GM18909 (cell line): ENCODE results near the gene NFIC.
"Not testable (repeated sequence)": the region's sequence is repeated elsewhere in the genome, so short reads cannot be mapped to it uniquely, and the experiment has no call there.

Experiments used
- ATAC-seq: cut with Tn5 transposase; IDR thresholded peaks from one replicate; pipeline ENCODE4 v1.9.1; 2021; ENCODE audit warnings: mild to moderate bottlenecking; ENCODE audit not compliant: unreplicated experiment, poor library complexity

NFIC gene

DNA sequence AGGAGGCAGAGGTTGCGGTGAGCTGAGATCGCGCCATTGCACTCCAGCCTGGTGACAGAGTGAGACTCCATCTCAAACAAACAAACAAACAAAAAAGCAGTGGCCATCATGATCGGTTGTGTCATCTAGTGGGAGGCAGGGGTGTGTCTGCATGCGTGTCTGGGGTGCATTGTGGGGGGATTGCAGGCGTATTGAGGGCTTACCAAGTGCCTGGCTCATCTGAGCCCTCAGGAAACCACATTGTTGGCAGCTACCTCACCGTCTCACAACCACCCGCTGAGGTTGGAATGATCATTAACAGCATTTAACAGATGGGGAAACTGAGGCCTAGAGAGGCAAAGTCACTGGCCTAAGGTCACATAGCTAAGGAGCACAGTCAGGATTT is 30.5 kb downstream of the NFIC start:
- ATAC-seq, result no peak

DNA sequence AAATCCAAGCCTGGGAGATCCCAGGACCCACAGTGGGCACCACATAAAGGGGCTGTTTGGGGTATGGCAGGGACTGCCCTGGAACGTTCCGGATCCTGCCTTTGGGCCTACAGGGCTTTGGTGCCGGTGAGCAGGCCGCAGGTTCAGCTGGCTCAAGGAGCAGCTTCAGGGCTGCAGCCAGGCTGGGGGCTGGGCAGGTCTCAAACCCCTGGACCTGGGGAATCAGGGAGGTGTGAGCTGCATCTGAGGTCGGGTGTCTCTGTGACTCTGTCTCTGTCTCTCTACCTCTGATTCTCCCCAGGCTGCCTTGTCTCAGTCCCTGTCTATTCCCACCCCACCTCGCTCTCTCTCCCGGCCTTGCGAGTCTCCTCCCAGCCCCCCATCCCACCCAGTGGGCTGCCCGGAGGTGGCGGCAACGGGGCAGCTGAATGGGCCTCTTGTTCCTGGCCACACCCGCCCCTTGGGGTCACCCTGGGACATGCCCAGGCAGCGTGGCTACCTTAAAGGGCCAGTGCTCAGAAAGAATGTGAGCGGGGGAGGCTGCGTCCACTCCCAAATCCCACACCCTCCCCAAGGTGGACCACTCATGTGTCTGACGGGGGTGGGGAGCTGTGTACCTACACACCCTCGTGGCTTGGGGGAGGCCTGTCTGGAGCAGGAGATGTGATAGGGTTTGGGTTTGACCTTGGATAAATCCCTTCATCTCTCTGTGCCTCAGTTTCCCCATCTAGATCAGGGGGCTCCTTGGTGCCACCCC is 31.1 kb downstream of the NFIC start:
- no peak for ATAC-seq

DNA sequence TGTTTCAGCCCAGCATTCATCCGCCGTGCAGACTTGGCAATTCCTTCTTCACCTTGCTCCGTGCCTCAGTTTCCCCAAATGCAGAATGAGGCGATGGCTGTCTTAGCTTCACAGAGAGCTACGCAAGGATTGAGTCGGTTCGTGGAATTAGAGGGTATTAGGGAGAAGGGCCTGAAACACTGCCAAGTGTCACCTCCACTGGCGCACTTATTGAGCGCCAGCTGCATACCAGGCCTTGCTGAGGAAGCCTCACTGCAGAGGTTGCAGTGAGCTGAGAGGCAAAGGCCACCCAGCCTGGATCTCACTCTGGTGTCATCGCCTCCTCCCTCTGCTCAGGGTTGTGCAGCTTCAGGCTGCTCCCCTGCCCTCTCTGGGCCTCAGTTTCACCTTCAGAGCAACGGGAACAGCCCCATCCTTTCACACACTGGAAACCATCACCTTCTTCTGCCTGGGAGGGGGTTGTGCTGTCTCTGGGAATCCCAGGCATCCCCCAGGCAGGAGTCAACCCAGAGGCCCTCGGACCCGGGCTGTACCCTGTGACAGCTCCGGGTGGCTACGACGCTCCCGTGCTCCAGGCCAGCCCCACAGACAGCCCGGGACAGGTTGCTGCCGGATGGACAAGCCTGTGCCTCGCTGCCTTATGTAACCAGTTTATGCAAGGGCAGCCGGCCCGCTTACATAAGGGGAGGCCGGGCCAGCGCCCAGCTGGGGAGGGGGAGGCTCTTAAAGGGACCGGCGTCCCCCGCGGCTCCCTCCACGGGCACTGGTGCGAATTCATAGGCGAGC is 31.9 kb downstream of the NFIC start:
- no peak for ATAC-seq

DNA sequence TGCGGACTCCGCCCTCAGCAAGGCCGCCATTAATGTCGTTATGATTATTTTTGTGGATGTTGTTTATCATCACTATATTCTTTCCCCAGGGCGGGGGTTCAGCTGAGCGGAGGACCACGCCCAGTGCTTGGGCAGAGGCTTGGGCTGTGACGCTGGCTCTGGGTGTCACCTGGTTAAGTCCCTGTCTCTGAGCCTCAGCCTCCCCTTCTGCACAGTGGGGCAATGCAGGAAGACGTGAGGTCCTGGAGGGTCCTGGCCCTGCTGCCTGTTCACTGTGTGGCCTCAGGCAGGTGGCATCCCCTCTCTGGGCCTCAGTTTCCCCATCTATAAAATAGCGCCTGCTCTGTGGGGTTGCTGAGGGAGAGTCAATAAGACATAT is 32.5 kb downstream of the NFIC start:
- ATAC-seq, result no peak

DNA sequence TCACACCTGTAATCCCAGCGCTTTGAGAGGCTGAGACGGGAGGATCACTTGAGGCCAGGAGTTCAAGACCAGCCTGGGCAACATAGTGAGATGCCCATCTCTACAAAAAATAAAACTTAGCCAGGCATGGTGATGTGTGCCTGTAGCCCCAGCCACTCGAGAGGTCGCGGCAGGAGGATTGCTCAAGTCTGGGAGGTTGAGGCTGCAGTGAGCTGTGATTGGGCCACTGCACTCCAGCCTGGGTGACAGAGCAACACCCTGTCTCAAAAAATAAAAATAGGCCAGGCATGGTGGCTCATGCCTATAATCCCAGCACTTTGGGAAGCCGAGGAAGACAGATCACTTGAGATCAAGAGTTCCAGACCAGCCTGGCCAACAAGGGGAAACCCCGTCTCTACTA is 32.9 kb downstream of the NFIC start:
- not testable (repeated sequence) for ATAC-seq

DNA sequence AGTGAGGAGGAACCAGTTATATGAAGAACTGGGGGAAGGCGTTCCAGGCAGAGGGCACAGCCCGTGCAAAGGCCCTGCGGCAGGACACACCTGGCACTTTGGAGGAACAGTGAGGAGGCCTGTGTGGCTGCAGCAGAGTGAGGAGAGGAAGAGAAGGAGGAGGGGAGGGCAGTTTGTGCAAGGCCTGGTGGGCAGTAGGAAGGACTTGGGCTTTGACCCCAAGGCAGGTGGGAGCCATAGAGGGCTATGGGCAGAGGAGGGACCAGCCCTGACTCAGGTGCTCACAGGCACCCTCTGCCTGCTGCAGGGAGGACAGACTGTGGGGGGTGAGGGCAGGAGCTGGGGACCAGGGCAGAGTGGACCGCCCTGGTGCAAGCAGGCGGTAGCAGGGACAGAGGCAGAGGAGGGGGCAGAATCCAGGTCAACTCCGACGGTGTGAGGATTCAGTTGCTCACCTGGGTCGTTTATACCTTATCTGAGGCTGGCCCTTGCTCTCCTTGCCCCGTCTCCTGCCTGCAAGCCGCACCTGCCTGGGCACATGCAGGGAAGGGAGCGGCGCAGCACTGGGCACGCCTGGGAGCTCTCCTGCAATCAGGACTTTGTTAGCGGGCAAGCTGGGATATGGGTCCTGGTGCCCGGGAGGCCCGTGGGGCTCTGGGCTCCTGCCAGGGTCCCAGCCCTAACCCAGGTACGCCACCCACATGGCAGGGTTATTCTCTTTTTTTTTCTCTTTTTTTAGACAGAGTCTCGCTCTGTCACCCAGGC is 34.8 kb downstream of the NFIC start:
- ATAC-seq, result no peak

DNA sequence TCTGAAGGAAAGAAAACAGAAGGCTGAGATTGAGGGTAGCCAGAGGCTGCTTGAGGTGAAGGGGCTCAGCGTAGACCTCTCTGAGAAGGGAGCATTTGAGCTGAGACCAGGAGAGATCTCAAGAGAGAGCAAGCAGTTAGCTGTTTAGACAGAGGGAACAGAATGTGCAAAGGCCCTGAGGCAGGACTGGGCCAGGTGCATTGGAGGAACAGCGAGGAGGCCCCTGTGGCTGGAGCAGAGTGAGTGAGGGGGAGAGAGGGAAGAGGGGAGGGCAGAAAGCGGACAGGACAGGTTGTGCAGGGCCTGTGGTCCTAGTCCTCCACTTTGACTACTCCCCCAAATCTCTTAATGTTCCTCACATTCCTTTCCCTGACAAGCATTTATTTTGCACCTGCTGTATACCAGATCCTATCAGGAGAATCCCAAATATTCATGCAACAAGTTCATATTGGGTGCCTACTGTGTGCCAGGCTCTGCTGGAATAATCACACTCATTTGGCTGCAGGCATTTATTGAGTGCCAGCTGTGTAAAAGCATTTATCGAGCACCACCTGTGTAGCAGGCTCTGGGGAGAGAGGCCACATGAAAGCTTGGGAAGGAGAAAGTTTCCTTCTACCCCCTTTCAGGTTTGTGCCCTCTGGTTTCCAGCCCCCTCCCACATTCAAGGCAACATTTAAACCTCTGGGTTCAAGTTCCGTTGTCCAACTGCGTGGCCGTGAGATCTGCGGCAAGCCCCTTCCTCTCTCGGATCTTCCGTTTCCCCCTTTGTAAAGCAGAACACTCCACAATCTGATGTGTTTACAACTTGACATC is 36.5 kb downstream of the NFIC start:
- no peak for ATAC-seq

DNA sequence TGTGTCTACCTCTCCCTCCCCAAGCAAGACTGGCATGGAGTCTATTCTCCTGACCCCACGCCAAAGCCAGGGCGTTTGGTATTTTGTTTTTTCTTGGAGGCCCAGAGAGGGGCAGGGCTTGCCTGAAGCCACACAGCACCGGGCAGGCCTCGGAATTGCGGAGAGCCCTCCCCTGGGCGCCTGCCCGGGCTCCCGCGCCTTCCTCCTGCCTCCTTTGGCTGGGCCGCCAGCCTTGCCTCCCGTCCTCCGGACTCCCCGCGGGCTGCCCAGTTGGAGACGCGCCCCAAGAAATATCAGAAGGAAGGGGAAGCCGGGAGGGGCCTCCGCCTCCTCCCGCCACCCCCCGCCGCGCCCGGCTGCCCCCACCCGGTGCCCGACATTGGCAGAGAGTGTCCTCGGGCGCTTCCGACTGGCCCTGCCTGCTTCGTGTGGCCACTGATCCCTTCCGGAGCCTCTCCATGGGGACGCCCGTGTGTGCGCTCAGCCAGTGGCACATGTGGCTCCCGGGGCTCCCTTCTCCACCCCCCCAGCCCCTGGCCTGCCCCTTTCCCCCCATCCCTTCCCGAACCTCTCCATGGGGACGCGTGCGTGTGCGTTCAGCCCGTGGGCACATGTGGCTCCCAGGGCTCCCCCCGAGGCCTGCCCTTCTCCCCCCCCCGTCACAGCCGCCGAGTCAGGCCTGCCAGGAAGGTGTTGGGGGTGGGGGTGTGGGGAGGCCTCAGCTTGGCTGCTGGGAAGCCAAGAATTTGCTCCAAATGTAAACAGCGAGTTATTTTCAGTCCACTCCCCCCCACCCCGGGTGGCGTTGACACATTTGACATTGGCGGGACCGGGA is 37.3 kb downstream of the NFIC start:
- ATAC-seq, result no peak

DNA sequence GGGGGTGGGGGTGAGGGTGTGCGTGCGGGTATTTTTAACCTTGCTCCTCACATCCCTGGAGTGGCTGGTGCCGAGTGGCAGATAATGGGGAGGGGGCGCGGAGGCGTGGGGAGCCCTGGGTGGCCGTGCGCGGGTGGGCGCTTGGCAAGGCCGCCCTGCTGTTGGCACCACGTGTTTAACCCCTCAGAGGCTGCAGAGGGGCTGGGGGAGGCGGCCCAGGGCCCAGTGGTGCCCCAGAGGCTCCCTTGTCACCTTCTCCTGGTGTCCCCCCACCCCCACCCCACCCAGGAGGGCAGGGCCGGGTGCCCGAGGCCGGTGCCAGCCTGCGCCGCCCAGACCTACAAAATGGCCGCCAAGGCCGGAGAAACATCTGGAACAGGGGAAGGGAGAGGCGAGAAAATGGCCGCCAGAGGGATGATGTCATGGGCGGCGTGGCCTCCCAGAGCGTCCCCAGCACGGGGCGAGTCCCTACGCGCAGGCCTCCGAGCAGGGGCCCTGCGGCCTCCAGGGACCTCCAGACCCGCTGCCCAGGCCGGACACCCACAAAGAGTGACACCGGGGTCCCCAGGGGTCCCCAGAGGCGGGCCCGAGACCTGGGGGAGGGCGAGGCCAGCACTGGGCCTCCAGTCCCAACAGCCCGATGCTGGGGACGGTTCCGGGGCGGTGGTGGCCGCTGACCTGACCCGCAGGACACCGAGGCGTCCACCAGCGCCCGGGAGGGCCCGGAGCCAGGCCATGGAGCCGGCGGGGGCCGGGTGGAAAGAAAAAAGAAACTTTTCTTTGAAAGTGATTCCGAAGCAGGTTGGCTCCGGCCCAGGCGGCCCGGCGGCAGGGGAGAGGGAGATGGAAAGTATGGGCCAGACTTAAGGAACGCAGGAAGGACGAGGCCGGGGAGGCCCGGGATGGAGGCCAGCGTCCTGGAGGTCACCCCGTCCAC is 38.2 kb downstream of the NFIC start:
- no peak for ATAC-seq

DNA sequence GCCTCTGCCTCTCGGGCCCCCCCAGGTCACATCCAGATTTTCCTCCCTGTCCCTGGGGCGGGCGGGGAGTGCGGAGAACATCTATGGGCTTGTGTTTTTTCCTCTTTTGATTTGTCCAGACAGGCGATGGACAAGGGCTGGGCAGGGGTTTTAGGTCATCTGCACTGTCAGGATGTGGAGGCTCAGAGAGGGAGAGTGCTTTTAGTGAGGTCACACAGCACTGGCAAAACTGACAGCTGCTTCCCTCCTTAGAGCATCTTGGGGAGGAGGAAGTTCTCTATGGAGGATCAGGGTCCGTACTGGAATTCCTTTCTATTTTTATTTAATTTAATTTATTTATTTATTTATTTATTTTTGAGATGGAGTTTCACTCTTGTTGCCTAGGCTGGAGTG is 38.9 kb downstream of the NFIC start:
- ATAC-seq, result no peak

DNA sequence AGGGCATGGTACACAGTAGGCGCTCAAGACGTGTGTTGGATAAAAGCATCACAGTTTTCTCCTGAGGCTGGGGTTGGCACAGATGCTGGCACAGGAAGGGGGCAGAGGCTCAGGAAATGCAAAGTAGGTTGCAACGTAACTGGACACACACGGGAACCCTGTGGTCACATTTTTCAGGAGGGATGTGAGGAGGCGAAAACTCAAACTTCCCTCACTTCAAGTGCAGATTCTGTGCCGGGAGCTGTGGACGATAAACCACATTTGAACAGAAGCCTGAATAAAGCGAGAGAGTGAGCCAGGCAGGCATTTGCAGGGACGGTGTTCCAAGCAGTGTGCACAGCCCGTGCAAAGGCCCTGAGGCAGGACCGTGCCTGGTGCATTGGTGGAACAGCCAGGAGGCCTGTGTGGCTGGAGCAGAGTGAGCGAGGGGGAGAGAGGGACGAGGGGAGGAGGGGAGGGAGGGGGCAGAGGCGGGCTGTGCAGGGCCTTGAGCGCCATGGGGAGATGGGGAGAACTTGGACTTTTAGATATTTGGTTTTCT is 40.3 kb downstream of the NFIC start:
- no peak for ATAC-seq

DNA sequence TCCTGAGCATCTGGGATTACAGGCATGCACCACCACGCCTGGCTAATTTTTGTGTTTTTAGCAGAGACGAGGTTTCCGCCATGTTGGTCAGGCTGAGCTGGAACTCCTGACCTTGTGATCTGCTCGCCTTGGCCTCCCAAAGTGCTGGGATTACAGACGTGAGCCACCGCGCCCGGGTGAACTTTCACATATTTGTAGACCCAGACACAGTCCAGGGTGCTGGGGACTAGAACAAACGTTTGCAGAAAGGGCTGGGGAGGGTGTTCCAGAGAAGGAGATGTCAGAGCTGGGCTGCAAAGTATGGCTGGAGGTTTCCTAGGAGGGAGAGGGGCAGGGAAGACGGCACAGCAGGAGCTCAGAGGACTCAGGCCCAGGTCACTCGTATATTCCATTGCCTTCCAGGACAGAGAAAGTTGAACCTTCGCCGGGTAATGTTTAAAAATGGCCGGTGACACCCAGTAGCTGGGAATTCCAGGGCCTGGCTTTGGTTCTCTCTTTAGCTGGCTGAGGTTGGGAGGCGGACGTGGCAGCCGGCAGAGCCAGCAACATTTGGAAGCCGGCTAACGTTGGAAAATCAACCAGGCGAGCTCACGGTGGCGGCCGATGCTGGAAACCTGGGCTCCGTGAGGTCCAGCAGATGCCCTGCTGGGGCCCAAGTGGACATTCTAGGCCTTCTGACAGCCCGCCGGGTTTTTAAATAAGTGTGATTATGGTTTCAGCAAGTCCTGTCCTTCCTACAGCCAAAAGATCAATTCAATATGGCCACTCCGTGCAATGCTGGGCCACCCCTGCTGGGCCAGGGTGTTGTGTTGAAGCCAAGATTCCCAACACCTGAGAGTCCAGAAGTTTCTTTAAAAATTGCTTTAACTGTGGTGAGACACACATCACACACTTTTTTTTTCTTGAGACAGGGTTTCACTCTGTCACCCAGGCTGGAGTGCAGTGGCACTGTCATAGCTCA is 41.5 kb downstream of the NFIC start:
- ATAC-seq, result no peak

DNA sequence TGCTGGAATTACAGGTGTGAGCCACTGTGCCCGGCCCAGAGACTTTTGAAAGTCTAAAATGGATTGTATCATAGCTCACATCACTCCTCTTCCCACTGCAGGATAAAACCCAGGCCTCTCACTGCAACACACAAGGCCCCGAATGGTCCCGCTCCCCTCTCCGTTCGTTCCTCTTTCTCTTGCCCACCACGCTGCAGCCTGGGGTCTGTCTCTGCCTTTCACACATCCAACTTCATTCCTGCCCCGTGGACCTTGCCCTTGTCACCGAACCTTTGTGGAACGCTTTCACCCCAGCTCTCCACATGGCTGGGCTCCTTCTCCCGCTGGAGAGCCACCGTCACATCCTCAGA is 42.6 kb downstream of the NFIC start:
- ATAC-seq, result no peak

DNA sequence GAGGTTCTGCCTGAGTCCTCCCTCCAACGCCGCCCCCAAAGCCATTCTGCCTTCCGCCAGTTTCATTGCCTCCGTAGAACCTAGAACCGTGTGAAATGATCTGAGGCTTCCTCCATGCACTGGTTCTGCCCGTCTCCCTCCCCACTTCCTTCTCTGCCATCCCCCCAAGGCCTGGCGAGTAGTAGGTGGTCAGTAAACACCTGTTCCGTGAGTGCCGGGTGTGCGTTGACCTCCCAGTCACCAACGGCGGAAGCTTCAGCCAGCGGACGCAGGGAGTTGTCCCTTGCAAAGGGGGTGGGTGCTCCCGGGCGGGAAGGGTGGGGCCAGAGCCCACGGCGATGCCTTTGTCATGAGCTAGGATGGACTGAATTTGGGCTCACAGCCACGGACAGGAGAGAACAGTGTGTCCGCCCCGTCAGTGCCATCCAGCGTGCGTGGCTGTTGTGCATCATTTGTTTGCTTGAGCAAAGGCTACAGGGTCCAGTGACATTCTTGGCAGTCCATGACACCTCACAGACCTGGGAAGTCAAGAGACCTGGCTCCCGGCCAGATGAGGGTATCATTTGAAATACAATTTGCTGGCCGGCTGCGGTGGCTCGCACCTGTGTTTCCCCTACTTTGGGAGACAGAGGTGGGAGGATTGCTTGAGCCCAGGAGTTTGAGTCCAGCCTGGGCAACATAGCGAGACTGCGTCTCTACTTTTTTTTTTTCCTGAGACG is 43.1 kb downstream of the NFIC start:
- no peak for ATAC-seq

DNA sequence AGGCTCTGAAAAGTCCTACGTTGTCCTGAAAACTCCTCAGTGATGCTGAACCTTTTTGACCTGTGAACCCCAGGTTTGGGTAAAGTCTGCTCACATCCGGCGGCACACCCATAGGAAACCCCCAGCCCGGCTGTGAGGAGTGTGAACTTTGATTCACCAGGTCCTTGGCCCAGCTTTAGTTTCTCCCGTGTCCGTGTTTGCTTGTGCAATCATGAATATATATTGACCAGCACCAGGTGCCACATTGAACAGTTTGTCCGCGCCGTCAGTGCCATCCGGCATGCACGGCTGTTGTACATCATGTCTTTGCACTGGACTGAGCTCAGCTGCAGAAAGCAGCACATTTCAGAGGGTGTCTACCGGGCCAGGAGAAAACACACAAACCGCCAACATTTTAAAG is 45.3 kb downstream of the NFIC start:
- no peak for ATAC-seq

DNA sequence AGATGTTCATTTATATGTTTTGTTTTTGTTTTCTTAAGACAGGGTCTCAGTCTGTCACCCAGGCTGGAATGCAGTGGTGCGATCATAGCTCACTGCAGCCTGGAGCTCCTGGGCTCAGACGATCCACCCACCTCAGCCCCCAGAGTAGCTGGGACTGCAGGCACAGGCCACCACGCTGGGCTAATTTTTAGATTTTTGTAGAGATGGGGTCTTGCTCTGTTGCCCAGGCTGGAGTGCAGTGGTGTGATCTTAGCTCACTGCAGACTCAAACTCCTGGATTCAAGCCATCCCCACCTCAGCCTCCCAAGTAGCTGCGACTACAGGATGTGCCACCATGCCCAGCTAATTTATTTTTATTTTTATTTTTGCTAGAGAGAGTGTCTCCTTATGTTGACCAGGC is 45.7 kb downstream of the NFIC start:
- no peak for ATAC-seq
